Left colon (tissue), 2 donors: ENCODE data around the gene FAM186B. TPM values are rescaled to one million over a fixed set of nuclear protein-coding genes. Genes with fewer than 3 reads are reported as not detected.

Source experiments
- total RNA-seq, 2 donors: library from RNA; stranded (reverse); fragmentation: NEBNext Ultra II Directional; extraction: Animal tissue kit (Norgen Biotek cat#: 25700); gene quantifications; one replicate each; pipeline ENCODE4 v1.2.1, GENCODE V29; 2021
- donor health status: DM: no; HTN: no; CAD: no.
- donor health status: DM: yes; HTN: yes; CAD: no.

Gene FAM186B
- total RNA-seq, 2 donors from 2014 or later = 0.25 to 0.31 TPM

Other genes with a start within 250 kb of the FAM186B start
- 10 to 100 TPM; 15.5 to 18.9 TPM for gene SPATS2, start 238.2 kb downstream of the FAM186B start, total RNA-seq
- gene KCNH3, start 66.6 kb downstream of the FAM186B start, total RNA-seq = under 1 TPM in 1 of 2 donors, not detected in 1; 0.14 TPM
- gene MCRS1, start 37.5 kb downstream of the FAM186B start, total RNA-seq = 10 to 100 TPM; 62.3 to 66.1 TPM
- gene PRPF40B, start 17.9 kb upstream of the FAM186B start, total RNA-seq = 10 to 100 TPM; 12.6 to 13.6 TPM
- gene FMNL3, start 101.8 kb upstream of the FAM186B start, total RNA-seq = 1 to 10 TPM; 2.9 to 8.0 TPM
- 100 to 1,000 TPM; 880 to 918 TPM for gene TMBIM6, start 135.9 kb upstream of the FAM186B start, total RNA-seq
- 1 to 10 TPM; 3.7 to 4.8 TPM for gene NCKAP5L, start 222.8 kb upstream of the FAM186B start, total RNA-seq
- gene BCDIN3D, start 237.5 kb upstream of the FAM186B start, total RNA-seq = 1 to 10 TPM; 2.7 to 4.7 TPM